ENCODE results near the gene CACNA2D4.

CACNA2D4 gene

GRCh38 chr12:1917172-1918070 is 1.0 kb downstream of the CACNA2D4 start:
- DNase-seq: no peak

GRCh38 chr12:1916371-1917171 is 1.9 kb downstream of the CACNA2D4 start:
- DNase-seq: no peak

GRCh38 chr12:1915082-1915968 is 3.1 kb downstream of the CACNA2D4 start:
- DNase-seq: no peak

GRCh38 chr12:1914114-1914911 is 4.1 kb downstream of the CACNA2D4 start:
- no peak for DNase-seq

GRCh38 chr12:1913377-1914113 is 4.9 kb downstream of the CACNA2D4 start:
- no peak for DNase-seq

- no peak for DNase-seq
Measured at GRCh38 chr12:1912580-1913376, 5.7 kb downstream of the CACNA2D4 start.

GRCh38 chr12:1911598-1912575 is 6.6 kb downstream of the CACNA2D4 start:
- DNase-seq: no peak

GRCh38 chr12:1910468-1910867 is 8.0 kb downstream of the CACNA2D4 start:
- DNase-seq: no peak

- no peak for DNase-seq
Measured at GRCh38 chr12:1908758-1909157, 9.7 kb downstream of the CACNA2D4 start.

GRCh38 chr12:1907652-1908611 is 10.5 kb downstream of the CACNA2D4 start:
- DNase-seq: no peak

- no peak for DNase-seq
Measured at GRCh38 chr12:1906579-1906978, 11.9 kb downstream of the CACNA2D4 start.

- no peak for DNase-seq
Measured at GRCh38 chr12:1904875-1905274, 13.6 kb downstream of the CACNA2D4 start.

GRCh38 chr12:1896964-1897363 is 21.5 kb downstream of the CACNA2D4 start:
- no peak for DNase-seq

GRCh38 chr12:1890810-1891209 is 27.6 kb downstream of the CACNA2D4 start:
- DNase-seq: no peak

- DNase-seq: no peak
Measured at GRCh38 chr12:1890119-1890703, 28.2 kb downstream of the CACNA2D4 start.

GRCh38 chr12:1888923-1889322 is 29.5 kb downstream of the CACNA2D4 start:
- no peak for DNase-seq

- no peak for DNase-seq
Measured at GRCh38 chr12:1886396-1887008, 31.9 kb downstream of the CACNA2D4 start.

Measured in amniotic stem cell (primary cell).